ENCODE results near the gene DNAH3. TPM values are rescaled to one million over a fixed set of nuclear protein-coding genes. Genes with fewer than 3 reads are reported as not detected.
A peak's percentile ranks its signal among the peaks of the same experiment; 100 is the strongest.

The DNAH3 gene
- total RNA-seq, 1 donor from 2014 or later: not detected

DNA sequence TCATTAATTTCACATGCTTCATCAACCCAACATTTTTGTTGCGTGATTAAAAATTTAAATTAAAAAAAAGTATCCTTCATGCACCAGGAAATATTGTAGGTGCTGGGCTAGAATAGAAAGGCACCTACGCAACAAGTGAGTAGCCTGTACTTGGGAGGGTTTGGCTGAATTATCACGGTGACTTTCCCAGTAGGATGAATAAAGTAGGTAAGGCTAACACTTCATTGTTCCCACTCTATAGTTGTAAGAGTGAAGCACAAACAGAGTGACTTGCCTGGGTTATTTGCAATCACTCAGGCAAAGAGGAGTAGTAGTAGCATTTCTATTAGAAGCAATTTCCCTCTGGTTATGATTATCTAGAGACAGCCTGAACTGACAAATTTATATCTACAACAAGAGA lies 62.5 kb downstream of the DNAH3 start:
- Mint-ChIP-seq H3K9me3 (no peaks in the 10 kb centered on the region), H3K4me1 (ENCODE audit: unreplicated experiment) (no peaks in the 10 kb centered on the region), H3K4me3 (no peak overlapping the region), H3K36me3 (no peaks in the 10 kb centered on the region), H3K27ac (no peak overlapping the region), H3K27me3 (no peaks in the 10 kb centered on the region)
- TF ChIP-seq, protein P1, sequence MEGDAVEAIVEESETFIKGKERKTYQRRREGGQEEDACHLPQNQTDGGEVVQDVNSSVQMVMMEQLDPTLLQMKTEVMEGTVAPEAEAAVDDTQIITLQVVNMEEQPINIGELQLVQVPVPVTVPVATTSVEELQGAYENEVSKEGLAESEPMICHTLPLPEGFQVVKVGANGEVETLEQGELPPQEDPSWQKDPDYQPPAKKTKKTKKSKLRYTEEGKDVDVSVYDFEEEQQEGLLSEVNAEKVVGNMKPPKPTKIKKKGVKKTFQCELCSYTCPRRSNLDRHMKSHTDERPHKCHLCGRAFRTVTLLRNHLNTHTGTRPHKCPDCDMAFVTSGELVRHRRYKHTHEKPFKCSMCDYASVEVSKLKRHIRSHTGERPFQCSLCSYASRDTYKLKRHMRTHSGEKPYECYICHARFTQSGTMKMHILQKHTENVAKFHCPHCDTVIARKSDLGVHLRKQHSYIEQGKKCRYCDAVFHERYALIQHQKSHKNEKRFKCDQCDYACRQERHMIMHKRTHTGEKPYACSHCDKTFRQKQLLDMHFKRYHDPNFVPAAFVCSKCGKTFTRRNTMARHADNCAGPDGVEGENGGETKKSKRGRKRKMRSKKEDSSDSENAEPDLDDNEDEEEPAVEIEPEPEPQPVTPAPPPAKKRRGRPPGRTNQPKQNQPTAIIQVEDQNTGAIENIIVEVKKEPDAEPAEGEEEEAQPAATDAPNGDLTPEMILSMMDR (conservative IDR thresholded peaks at IDR 0.05): no peak
- DNase-seq (ENCODE audit: extremely low spot score, unreplicated experiment): no peak

DNA sequence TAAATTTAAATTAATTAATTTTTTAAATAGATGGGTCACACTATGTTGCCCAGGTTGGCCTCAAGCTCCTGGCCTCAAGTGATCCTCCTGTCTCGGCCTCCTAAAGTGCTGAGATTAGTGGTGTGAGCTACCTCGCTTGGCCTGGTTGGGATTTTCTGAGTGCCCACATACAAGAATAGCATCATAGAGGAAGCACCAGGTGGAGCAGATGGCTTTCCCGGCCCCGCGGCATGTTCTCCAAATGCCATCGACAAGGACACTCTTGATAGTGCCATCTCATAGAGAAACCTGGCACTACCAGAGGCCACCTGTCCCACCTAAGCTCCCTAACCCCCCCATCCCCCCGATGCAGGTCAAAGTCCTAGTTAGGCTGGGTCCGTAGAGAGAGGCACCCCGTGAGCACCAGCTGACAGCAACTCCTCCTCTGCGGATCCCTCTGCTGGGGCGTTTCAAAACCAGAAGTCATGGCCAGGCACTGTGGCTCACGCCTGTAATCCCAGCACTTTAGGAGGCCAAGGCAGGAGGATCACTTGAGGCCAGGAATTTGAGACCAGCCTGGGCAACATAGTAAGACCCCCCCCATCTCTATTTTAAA lies 65.9 kb downstream of the DNAH3 start:
- Mint-ChIP-seq H3K36me3 (no peaks in the 10 kb centered on the region), H3K4me1 (ENCODE audit: unreplicated experiment) (no peaks in the 10 kb centered on the region)

DNA sequence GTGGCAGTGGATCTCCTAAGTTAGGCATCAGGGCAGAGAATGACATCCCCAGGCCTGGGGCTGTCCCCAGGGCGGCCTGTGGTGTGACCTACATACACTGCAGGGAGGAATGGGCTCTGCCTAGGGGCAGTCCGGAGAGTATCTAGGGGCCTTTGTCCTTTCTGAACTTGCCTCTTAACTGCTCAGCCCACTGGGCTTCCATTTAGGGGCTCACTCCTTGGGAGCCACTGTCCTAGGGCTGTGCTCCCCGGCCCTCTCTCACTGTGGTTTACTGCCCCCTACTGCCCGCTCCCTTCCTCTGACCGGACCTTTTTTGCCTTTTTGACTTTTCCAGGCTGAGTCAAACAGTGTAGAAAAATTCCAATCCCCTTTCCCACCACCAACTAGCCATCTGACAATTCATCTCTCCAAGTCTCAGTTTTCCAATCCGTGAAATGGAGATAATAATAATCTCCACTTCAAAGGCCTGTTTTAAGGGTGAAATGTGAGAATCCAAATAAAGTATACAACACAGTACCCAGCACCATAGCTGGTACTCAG lies 66.8 kb downstream of the DNAH3 start:
- Mint-ChIP-seq H3K27ac (no peak overlapping the region), H3K4me1 (ENCODE audit: unreplicated experiment) (no peaks in the 10 kb centered on the region), H3K27me3 (no peaks in the 10 kb centered on the region), H3K9me3 (no peaks in the 10 kb centered on the region), H3K4me3 (no peak overlapping the region), H3K36me3 (no peaks in the 10 kb centered on the region)
- TF ChIP-seq, protein P1 (conservative IDR thresholded peaks at IDR 0.05): peak; percentile 81
- peak; percentile 47 for DNase-seq (ENCODE audit: extremely low spot score, unreplicated experiment)

More for the DNA sequence above, 65.9 kb downstream of the DNAH3 start:
- H3K27me3 Mint-ChIP-seq: no peaks in the 10 kb centered on the region
- TF ChIP-seq, protein P1 (conservative IDR thresholded peaks at IDR 0.05): no peak
- DNase-seq (ENCODE audit: extremely low spot score, unreplicated experiment): no peak
- no peak overlapping the region for H3K4me3 Mint-ChIP-seq
- H3K27ac Mint-ChIP-seq: no peak overlapping the region
- H3K9me3 Mint-ChIP-seq: no peaks in the 10 kb centered on the region

DNA sequence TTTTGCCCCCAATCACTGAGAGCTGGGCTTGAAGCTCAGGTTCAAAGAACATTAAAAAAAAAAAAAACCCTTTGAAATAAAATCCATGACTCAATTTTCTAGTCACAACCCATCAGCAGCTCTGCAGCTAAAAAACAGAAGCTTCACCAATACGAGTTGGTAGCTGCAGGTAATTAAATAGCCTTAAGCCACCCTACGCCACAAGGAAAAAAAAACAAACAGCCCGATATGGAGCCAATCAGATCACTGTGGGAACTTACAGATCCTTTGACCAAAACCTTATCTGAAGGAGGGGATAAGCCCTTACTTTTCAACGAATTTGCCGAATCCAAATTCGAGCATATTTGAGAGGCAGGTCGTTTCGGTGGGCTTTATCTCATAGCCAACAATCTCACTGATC lies 69.3 kb downstream of the DNAH3 start:
- TF ChIP-seq, protein P1 (conservative IDR thresholded peaks at IDR 0.05): no peak
- H3K27ac Mint-ChIP-seq: no peak overlapping the region
- H3K9me3 Mint-ChIP-seq: no peaks in the 10 kb centered on the region
- H3K36me3 Mint-ChIP-seq: no peaks in the 10 kb centered on the region
- DNase-seq (ENCODE audit: extremely low spot score, unreplicated experiment): no peak
- no peak overlapping the region for H3K4me3 Mint-ChIP-seq
- H3K4me1 Mint-ChIP-seq (ENCODE audit: unreplicated experiment): no peaks in the 10 kb centered on the region
- no peaks in the 10 kb centered on the region for H3K27me3 Mint-ChIP-seq

DNA sequence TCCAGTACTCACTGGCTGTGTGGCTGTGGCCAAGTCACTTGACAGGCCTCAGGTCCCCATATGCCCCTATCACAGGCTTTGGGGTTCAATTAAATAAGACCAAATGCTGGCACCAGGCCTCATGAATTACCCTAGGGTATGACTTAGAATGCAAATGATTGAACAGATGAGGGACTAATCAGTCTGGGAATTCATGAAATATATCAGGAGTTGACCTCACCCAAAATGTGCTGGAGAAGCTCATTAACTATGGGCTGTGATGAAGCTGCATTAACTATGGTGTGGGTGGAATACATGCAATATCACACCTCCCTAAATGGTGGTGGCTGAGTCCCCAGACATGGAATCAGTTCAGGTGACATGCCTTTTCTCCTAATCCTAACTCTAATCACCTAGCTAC lies 72.1 kb downstream of the DNAH3 start:
- TF ChIP-seq, protein P1 (conservative IDR thresholded peaks at IDR 0.05): no peak
- Mint-ChIP-seq H3K4me3 (no peak overlapping the region), H3K27me3 (no peaks in the 10 kb centered on the region), H3K27ac (no peak overlapping the region), H3K36me3 (no peaks in the 10 kb centered on the region), H3K4me1 (ENCODE audit: unreplicated experiment) (no peaks in the 10 kb centered on the region), H3K9me3 (no peaks in the 10 kb centered on the region)
- DNase-seq (ENCODE audit: extremely low spot score, unreplicated experiment): no peak

All from type B pancreatic cell (in vitro differentiated cells).